ENCODE measurements around the gene ATP5MC2.

The ATP5MC2 gene

DNA sequence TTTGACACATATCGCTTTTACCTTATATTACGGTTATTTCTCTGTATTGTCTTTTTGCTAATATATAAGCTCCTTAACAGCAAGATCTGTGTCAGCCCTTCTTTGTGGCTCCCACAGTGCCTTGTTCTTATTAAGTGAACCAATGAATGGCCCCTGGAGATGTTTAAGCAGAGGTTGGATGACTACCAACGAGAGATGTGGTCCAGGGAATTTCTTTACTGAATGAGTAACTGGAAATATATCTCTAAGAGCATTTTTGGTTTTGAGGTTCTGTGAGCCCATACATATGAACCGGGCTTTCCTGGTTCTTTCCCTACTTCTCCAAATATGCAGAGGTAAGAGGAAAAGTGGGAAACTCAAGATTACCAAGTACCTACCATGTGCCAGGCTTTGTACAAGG, 27.9 kb upstream of the ATP5MC2 start:
- no peaks in the 10 kb centered on the region for H3K4me1 ChIP-seq (ENCODE audit: control insufficient read depth, insufficient read depth, low read length)
- no peak overlapping the region for H3K4me3 ChIP-seq (ENCODE audit: low read length)
- H3K9ac ChIP-seq (ENCODE audit: low read length), result no peak overlapping the region
- H3K36me3 ChIP-seq (ENCODE audit: control insufficient read depth, insufficient read depth, low read length), result no peaks in the 10 kb centered on the region
- H3K27me3 ChIP-seq (ENCODE audit: control insufficient read depth, insufficient read depth, low read length), result peaks cover 63% of the 10 kb centered on the region
- no peaks in the 10 kb centered on the region for H3K9me3 ChIP-seq (ENCODE audit: control insufficient read depth, low read length)

GRCh38 chr12:53701518-53702264, 25.8 kb upstream of the ATP5MC2 start:
- H3K36me3 ChIP-seq (ENCODE audit: control insufficient read depth, insufficient read depth, low read length), result no peaks in the 10 kb centered on the region
- no peaks in the 10 kb centered on the region for H3K9me3 ChIP-seq (ENCODE audit: control insufficient read depth, low read length)
- peaks cover 65% of the 10 kb centered on the region for H3K27me3 ChIP-seq (ENCODE audit: control insufficient read depth, insufficient read depth, low read length)
- H3K4me3 ChIP-seq (ENCODE audit: low read length), result no peak overlapping the region
- H3K4me1 ChIP-seq (ENCODE audit: control insufficient read depth, insufficient read depth, low read length), result peaks cover 3% of the 10 kb centered on the region
- no peak overlapping the region for H3K9ac ChIP-seq (ENCODE audit: low read length)

- H3K27me3 ChIP-seq (ENCODE audit: control insufficient read depth, insufficient read depth, low read length), result peaks cover 76% of the 10 kb centered on the region
- H3K9me3 ChIP-seq (ENCODE audit: control insufficient read depth, low read length), result no peaks in the 10 kb centered on the region
- H3K4me1 ChIP-seq (ENCODE audit: control insufficient read depth, insufficient read depth, low read length), result peaks cover 14% of the 10 kb centered on the region
- H3K4me3 ChIP-seq (ENCODE audit: low read length), result no peak overlapping the region
- no peak overlapping the region for H3K9ac ChIP-seq (ENCODE audit: low read length)
- H3K36me3 ChIP-seq (ENCODE audit: control insufficient read depth, insufficient read depth, low read length), result no peaks in the 10 kb centered on the region
Measured at GRCh38 chr12:53700567-53700966, 24.7 kb upstream of the ATP5MC2 start.

GRCh38 chr12:53699678-53700025, 23.8 kb upstream of the ATP5MC2 start:
- Histone ChIP-seq H3K27me3 (ENCODE audit: control insufficient read depth, insufficient read depth, low read length) (peaks cover 84% of the 10 kb centered on the region), H3K9ac (ENCODE audit: low read length) (no peak overlapping the region), H3K4me1 (ENCODE audit: control insufficient read depth, insufficient read depth, low read length) (peaks cover 22% of the 10 kb centered on the region), H3K9me3 (ENCODE audit: control insufficient read depth, low read length) (no peaks in the 10 kb centered on the region), H3K36me3 (ENCODE audit: control insufficient read depth, insufficient read depth, low read length) (no peaks in the 10 kb centered on the region), H3K4me3 (ENCODE audit: low read length) (no peak overlapping the region)

DNA sequence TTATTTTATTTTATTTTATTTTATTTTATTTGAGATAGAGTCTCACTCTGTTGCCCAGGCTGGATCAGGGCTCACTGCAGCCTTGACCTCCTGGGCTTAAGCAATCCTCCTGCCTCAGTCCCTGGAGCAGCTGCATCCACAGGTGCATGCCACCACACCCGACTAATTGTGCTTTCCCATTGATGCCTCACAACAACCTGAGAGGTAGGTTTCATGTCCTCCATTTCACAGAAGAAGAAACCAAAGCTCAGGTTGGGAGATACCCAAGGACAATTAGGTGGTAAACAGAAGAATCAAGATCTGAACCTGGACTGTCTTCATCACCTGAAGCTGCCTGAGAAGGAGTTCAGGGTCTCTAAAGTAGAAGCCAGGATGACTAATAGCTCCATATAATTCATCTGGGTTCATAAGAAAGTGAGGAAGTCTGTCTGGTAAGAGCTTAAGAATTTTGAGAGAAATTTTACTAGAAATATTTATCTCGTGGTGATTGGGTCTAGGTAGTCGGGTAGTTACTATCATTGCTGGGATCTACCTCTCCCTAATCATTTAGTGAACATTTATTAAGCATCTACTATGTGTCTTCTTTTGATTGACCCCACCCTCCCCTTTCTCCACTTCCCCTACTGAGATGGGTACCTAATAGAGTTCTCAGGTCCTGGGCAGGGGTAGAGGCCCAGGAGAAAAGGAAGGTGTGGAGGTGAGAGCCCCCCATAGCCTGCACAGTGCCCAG, 23.2 kb upstream of the ATP5MC2 start:
- Histone ChIP-seq H3K36me3 (ENCODE audit: control insufficient read depth, insufficient read depth, low read length) (no peaks in the 10 kb centered on the region), H3K27me3 (ENCODE audit: control insufficient read depth, insufficient read depth, low read length) (peaks cover 84% of the 10 kb centered on the region), H3K9ac (ENCODE audit: low read length) (no peak overlapping the region), H3K9me3 (ENCODE audit: control insufficient read depth, low read length) (no peaks in the 10 kb centered on the region), H3K4me3 (ENCODE audit: low read length) (no peak overlapping the region), H3K4me1 (ENCODE audit: control insufficient read depth, insufficient read depth, low read length) (peaks cover 22% of the 10 kb centered on the region)

DNA sequence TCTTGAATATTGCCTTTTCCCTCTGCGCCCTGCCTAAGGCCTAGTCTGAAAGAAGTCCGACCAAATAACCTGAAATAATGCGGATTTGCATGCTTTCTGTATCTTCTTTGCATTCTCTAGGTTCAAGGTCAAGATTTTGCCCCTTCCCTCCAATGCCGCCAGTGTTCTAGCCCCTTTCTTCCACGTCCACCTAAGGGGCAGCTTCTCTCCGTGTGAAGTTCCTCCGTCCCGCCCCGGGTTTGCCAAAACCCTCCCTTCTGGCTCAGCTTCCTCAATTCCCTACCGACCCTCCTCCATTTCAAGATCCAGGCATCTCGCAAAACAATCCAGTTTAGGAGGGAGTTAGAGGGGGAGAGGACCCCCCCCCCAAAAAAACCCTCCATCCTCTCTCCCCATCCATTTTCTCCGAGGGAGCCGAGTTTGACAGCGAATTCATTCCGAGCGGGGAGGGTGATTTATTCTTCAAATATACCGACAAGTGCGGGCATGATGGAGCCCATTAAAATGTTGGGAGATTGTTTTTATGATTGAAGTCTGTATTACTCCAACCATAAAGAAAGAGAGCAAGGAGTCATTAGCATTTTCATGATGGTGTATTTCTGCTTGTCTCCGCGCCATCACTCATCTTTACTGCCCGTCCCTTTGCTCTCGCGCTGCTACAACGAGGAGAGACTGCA, 20.9 kb upstream of the ATP5MC2 start:
- no peak overlapping the region for H3K9ac ChIP-seq (ENCODE audit: low read length)
- H3K4me3 ChIP-seq (ENCODE audit: low read length), result peak overlapping the region; percentile 56
- peaks cover 81% of the 10 kb centered on the region for H3K27me3 ChIP-seq (ENCODE audit: control insufficient read depth, insufficient read depth, low read length)
- H3K36me3 ChIP-seq (ENCODE audit: control insufficient read depth, insufficient read depth, low read length), result no peaks in the 10 kb centered on the region
- H3K4me1 ChIP-seq (ENCODE audit: control insufficient read depth, insufficient read depth, low read length), result peaks cover 22% of the 10 kb centered on the region
- H3K9me3 ChIP-seq (ENCODE audit: control insufficient read depth, low read length), result no peaks in the 10 kb centered on the region

- Histone ChIP-seq H3K27me3 (ENCODE audit: control insufficient read depth, insufficient read depth, low read length) (peaks cover 78% of the 10 kb centered on the region), H3K9ac (ENCODE audit: low read length) (no peak overlapping the region)
Measured at GRCh38 chr12:53696285-53696654, 20.4 kb upstream of the ATP5MC2 start.

DNA sequence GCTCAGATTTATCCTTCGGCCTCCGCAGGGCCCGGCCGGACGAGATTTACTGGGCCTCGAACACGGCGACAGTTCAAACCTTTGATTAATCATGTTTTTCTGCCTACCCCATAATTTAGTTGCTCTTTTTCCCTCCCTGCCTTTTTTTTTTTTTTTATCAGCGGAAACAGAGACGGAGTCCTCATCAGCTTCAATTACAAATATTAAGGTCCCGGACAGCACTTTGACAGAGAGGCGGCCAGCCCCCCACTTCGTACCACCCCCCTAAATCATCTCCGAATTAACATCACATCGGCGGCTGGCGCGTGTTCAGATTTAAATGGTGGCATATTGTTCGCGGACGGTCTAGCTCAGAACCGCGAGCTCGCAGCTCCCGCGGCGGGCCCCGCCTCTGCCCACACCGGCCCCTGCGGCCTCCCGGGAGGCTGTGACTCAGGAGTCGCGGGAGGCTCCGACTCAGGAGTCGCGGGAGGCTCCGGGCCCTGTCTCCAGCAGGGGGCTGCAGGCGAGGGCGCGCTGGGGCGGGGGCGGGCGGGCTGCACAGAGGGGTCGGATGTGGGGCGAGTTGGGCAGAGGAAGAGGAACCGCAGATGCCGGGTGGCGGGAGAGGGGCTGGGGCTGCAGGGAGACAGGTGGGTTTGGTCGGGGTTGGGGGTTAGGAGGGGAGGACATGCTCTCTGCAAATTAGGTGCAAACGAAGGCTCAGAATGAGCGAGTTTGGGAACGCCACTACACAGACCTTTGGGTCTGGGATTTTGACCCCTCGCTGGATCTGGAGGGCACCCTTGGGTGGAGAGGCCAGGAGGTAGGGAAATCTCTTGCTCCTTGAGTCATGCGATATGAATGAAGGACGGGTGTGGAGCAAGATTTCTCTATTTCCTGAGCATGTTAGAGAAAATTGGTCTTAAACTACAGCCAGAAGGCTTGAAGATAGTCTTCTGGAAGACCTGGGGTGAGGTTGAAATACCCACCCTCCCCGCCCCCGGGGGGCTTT, 19.6 kb upstream of the ATP5MC2 start:
- Histone ChIP-seq H3K4me1 (ENCODE audit: control insufficient read depth, insufficient read depth, low read length) (peaks cover 22% of the 10 kb centered on the region), H3K4me3 (ENCODE audit: low read length) (no peak overlapping the region), H3K36me3 (ENCODE audit: control insufficient read depth, insufficient read depth, low read length) (no peaks in the 10 kb centered on the region), H3K9me3 (ENCODE audit: control insufficient read depth, low read length) (no peaks in the 10 kb centered on the region), H3K9ac (ENCODE audit: low read length) (no peak overlapping the region), H3K27me3 (ENCODE audit: control insufficient read depth, insufficient read depth, low read length) (peaks cover 75% of the 10 kb centered on the region)

More at GRCh38 chr12:53696285-53696654, 20.4 kb upstream of the ATP5MC2 start:
- Histone ChIP-seq H3K4me3 (ENCODE audit: low read length) (peak overlapping the region; percentile 56), H3K4me1 (ENCODE audit: control insufficient read depth, insufficient read depth, low read length) (peaks cover 22% of the 10 kb centered on the region), H3K36me3 (ENCODE audit: control insufficient read depth, insufficient read depth, low read length) (no peaks in the 10 kb centered on the region), H3K9me3 (ENCODE audit: control insufficient read depth, low read length) (no peaks in the 10 kb centered on the region)

DNA sequence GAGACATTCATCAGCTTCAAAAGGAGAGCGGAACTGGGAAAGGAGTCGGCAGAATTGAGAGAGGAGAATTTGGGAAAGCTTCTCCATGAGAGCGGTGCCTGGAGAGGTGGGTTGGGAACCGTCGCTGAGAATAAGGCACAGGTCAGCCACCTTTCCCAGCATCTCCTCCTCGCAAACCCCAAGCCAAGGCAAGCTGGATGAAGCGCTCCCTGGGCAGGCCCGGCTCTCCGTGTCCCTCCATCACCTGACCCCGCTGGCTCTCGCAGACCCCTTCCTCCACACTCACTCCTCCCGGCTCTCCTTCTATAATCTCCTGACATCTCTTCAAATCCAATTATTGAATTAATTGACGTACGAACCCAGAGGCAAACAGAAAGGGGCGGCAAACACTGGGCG, 18.9 kb upstream of the ATP5MC2 start:
- Histone ChIP-seq H3K4me3 (ENCODE audit: low read length) (no peak overlapping the region), H3K9ac (ENCODE audit: low read length) (no peak overlapping the region), H3K27me3 (ENCODE audit: control insufficient read depth, insufficient read depth, low read length) (peaks cover 71% of the 10 kb centered on the region), H3K4me1 (ENCODE audit: control insufficient read depth, insufficient read depth, low read length) (peaks cover 22% of the 10 kb centered on the region), H3K9me3 (ENCODE audit: control insufficient read depth, low read length) (no peaks in the 10 kb centered on the region), H3K36me3 (ENCODE audit: control insufficient read depth, insufficient read depth, low read length) (no peaks in the 10 kb centered on the region)

DNA sequence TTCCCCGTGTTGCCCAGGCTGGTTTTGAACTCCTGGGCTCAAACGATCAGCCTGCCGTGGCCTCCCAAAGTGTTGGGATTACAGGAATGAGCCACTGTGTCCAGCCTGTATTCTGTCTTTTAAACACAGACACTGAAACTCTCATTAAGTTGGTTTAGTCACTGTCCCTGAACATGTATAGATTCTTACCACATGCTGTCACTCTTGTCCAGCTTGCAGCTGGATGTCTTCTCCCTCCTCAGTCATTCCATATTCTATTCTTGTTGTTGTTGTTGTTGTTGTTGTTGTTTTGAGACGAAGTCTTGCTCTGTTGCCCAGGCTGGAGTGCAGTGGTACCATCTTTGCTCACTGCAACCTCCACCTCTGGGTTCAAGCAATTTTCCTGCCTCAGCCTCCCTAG, 12.3 kb upstream of the ATP5MC2 start:
- Histone ChIP-seq H3K27me3 (ENCODE audit: control insufficient read depth, insufficient read depth, low read length) (peaks cover 10% of the 10 kb centered on the region), H3K4me1 (ENCODE audit: control insufficient read depth, insufficient read depth, low read length) (no peaks in the 10 kb centered on the region), H3K9me3 (ENCODE audit: control insufficient read depth, low read length) (no peaks in the 10 kb centered on the region), H3K9ac (ENCODE audit: low read length) (no peak overlapping the region), H3K4me3 (ENCODE audit: low read length) (no peak overlapping the region), H3K36me3 (ENCODE audit: control insufficient read depth, insufficient read depth, low read length) (no peaks in the 10 kb centered on the region)

DNA sequence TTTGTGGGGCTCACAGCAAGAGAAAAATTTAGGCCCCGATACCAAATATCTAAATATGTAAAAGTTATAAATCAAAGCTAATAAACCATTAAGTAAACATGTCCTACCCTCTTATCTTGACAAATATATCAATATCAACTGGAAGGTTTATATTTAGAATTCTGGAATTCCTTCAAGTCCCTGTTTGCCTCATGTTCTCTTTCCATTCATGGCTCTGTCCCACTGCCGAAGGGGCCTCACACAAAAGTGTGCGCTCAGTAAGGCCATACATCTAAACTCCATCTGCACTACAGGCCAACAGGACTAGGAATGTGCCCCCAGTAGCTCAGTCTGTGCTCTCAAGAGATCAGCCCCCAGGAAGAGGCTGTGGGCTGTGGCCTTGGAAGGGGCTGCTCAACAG, 10.6 kb upstream of the ATP5MC2 start:
- Histone ChIP-seq H3K4me3 (ENCODE audit: low read length) (no peak overlapping the region), H3K27me3 (ENCODE audit: control insufficient read depth, insufficient read depth, low read length) (no peaks in the 10 kb centered on the region), H3K9me3 (ENCODE audit: control insufficient read depth, low read length) (no peaks in the 10 kb centered on the region), H3K4me1 (ENCODE audit: control insufficient read depth, insufficient read depth, low read length) (no peaks in the 10 kb centered on the region), H3K36me3 (ENCODE audit: control insufficient read depth, insufficient read depth, low read length) (no peaks in the 10 kb centered on the region), H3K9ac (ENCODE audit: low read length) (no peak overlapping the region)
